Left ventricle myocardium inferior (tissue), 1 donor: ENCODE data around the gene RCOR3. TPM values are rescaled to one million over a fixed set of nuclear protein-coding genes. Genes with fewer than 3 reads are reported as not detected.

Experiments used
- DNase-seq: peaks from one replicate; pipeline ENCODE4 v3.0.0-alpha.2; 2020
- H3K27ac ChIP-seq: fragments of 200-600 bp; replicated peaks from 2 replicates; pipeline ENCODE4 v1.8.0; 2021
- H3K27me3 ChIP-seq: fragments of 200-600 bp; 2 replicates; pipeline ENCODE4 v1.8.0; 2021; ENCODE audit warnings: low read depth
- H3K36me3 ChIP-seq: fragments of 200-600 bp; 2 replicates; pipeline ENCODE4 v1.8.0; 2021
- H3K4me1 ChIP-seq: fragments of 200-600 bp; 2 replicates; pipeline ENCODE4 v1.8.0; 2021
- H3K4me3 ChIP-seq: fragments of 200-600 bp; 2 replicates; pipeline ENCODE4 v1.8.0; 2021; ENCODE audit warnings: mild to moderate bottlenecking, moderate library complexity
- H3K9me3 ChIP-seq: fragments of 200-600 bp; replicated peaks from 2 replicates; pipeline ENCODE4 v1.8.0; 2021
- intact Hi-C: fragments of 100-400 bp; cut with micrococcal nuclease; formaldehyde crosslinking; loops from one replicate; pipeline ENCODE4 v1.11.0; 2022
- total RNA-seq: library from RNA; stranded (reverse); fragmentation: NEBNext Ultra II Directional; extraction: Animal tissue kit (Norgen Biotek cat#: 25700); gene quantifications from one replicate; pipeline ENCODE4 v1.2.1, GENCODE V29; 2021
- TF ChIP-seq, protein P1 (sequence below): fragments of 200-600 bp; IDR thresholded peaks from 2 replicates; pipeline ENCODE4 v1.8.0; 2021; ENCODE audit warnings: antibody characterized with exemption, mild to moderate bottlenecking, borderline replicate concordance
- donor health status: DM: no; HTN: yes; CAD: no; lungs with severe emphysema.

The RCOR3 gene
- total RNA-seq, 1 donor from 2014 or later = 48.3 TPM

DNA sequence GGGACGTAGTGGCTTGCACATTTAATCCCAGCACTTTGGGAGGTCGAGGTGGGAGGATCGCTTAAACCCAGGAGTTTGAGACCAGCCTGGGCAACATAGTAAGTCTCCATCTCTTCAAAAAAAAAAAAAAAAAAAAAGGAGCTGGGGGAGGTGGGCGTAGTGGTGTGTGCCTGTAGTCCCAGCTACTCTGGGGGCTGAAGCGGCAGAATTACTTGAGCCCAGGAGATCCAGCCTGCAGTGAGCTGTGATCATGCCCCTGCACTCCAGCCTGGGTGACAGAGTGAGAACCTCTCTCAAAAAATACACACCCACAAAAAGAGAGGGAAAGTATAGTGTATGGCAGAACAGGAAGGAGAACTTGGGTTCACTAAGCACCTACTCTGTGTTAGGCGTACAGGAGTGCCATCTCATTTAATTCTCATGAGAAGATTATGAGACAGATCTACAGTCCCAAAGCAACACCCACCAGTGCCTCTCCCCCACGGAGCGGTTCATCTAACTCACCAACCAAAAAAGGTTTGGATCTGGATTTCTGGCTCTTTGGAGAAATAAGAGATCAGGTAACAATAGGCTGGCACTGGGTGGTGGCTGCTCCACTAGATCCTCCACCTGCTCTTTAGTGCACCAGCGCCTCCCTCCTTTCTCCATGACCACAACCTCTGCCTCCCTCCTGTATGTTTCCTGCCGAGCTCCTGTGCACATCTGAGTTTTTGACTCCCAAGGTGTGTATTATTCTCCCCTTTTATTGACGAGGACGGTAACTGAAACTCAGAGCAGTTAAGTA is 66.0 kb downstream of the RCOR3 start:
- Histone ChIP-seq H3K36me3 (no peaks in the 10 kb centered on the region), H3K9me3 (no peaks in the 10 kb centered on the region), H3K27me3 (no peaks in the 10 kb centered on the region), H3K27ac (no peak overlapping the region), H3K4me1 (peaks cover 21% of the 10 kb centered on the region), H3K4me3 (no peak overlapping the region)
- DNase-seq = no peak
- intact Hi-C loops = no loop called here
- TF ChIP-seq, protein P1, sequence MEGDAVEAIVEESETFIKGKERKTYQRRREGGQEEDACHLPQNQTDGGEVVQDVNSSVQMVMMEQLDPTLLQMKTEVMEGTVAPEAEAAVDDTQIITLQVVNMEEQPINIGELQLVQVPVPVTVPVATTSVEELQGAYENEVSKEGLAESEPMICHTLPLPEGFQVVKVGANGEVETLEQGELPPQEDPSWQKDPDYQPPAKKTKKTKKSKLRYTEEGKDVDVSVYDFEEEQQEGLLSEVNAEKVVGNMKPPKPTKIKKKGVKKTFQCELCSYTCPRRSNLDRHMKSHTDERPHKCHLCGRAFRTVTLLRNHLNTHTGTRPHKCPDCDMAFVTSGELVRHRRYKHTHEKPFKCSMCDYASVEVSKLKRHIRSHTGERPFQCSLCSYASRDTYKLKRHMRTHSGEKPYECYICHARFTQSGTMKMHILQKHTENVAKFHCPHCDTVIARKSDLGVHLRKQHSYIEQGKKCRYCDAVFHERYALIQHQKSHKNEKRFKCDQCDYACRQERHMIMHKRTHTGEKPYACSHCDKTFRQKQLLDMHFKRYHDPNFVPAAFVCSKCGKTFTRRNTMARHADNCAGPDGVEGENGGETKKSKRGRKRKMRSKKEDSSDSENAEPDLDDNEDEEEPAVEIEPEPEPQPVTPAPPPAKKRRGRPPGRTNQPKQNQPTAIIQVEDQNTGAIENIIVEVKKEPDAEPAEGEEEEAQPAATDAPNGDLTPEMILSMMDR = no peak

DNA sequence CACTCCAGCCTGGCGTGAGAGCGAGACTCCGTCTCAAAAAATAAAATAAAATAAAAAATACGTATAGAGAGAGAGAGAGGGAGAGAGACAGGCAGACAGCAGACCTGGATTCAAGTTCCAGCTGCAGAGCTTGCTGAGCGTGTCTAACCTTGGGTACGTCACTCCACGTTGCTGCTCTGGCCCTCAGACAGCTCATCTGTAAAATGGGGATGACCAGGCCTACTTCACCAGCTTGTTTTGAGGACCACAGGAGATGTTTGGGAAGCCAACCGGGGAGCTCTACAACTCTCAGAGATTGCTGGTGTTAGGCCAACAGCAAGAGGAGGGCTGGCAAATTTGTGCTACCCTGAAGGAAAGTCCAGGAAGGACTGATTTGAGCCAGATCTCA is 67.0 kb downstream of the RCOR3 start:
- Histone ChIP-seq H3K4me3 (peak overlapping the region; percentile 90), H3K36me3 (no peaks in the 10 kb centered on the region), H3K4me1 (peaks cover 21% of the 10 kb centered on the region), H3K9me3 (no peaks in the 10 kb centered on the region), H3K27ac (peak overlapping the region; percentile 80), H3K27me3 (no peaks in the 10 kb centered on the region)
- intact Hi-C loops = no loop called here
- TF ChIP-seq, protein P1 = no peak
- DNase-seq = no peak

DNA sequence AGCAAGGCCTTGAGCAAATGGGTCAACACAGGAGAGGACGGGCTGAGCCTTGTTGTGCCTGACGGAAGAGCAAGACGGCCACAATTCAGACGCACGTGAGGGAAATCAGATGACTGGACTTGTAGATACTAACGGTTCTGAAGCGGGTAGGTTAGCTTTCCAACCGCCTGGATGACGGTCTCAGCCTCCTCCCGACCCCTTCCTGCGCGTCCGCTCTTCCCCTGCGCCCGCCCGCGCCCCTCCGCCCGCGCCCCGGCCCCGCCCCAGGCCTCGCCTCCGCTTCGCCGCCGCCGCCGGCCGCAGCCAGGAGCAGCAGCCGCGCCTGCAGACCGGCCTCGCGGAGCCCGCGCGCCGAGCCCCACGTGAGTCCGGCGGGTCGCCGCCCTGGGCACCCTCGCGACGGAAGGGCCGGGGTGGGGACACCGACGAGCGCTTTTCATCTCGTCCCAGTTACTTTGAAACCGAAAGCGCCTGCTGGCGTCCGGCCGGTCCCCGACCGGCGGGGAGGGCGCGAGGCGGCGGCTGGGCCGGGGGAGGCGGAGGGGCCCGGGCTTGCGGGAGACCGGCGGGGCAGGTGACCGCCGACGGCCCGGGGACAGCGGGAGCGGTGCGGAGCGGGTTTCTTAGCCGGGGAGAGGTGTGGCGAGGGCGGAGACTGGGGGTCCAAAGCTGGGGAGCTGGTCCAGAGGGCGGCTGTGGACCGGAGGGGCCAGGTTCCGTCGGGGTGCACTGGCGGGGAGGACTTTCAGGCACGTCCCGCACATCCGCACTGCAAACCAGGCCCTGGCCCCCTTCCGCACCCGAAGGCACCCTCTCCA is 67.6 kb downstream of the RCOR3 start, which contains the start of gene TRAF5:
Gene TRAF5, plus strand, starts transcription at position 306 of the 818 bp plus-strand sequence. CDS start 26,407 bp downstream, outside the sequence.
- peak within 1 kb of the TSS; percentile 90 for H3K4me3 ChIP-seq
- no peaks in the 10 kb centered on the region for H3K27me3 ChIP-seq
- TF ChIP-seq, protein P1 = peak; percentile 13
- H3K27ac ChIP-seq = peak within 1 kb of the TSS; percentile 80
- H3K36me3 ChIP-seq = no peaks in the 10 kb centered on the region
- peak; percentile 57 for DNase-seq
- no peaks in the 10 kb centered on the region for H3K9me3 ChIP-seq
- intact Hi-C loops = no loop called here
- peaks cover 24% of the 10 kb centered on the region for H3K4me1 ChIP-seq

DNA sequence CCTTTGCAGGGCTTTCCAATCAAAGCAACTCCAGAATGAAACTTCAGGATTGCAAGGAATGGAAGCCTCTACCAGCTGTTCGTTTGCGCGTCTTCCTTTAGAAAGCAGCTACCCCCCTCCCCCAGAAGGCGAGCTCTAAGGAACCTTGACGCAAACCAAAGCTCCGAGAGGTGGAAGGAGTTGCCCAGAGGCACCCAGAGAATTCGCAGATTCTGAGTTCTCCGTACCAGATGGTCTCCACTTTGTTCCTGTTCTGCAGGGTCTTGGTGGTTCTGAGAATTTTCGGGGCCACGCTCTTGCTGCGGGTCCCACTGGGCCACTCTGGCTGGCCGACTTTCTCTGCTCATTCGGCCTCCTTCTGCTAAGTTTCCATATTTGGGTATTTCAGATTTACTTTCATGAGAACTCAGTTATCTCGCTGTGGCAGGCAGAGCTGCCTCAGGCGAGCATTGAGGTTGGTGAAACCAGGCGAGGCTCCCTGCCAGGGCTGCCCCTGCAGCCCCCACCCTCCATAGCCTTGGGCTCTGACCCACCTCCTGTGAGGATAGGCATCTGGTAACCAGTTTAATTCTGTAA is 68.3 kb downstream of the RCOR3 start:
- intact Hi-C loops = no loop called here
- no peaks in the 10 kb centered on the region for H3K9me3 ChIP-seq
- peak overlapping the region; percentile 90 for H3K4me3 ChIP-seq
- H3K27ac ChIP-seq = peak overlapping the region; percentile 80
- no peak for DNase-seq
- H3K4me1 ChIP-seq = peaks cover 31% of the 10 kb centered on the region
- TF ChIP-seq, protein P1 = no peak
- H3K27me3 ChIP-seq = no peaks in the 10 kb centered on the region
- no peaks in the 10 kb centered on the region for H3K36me3 ChIP-seq

DNA sequence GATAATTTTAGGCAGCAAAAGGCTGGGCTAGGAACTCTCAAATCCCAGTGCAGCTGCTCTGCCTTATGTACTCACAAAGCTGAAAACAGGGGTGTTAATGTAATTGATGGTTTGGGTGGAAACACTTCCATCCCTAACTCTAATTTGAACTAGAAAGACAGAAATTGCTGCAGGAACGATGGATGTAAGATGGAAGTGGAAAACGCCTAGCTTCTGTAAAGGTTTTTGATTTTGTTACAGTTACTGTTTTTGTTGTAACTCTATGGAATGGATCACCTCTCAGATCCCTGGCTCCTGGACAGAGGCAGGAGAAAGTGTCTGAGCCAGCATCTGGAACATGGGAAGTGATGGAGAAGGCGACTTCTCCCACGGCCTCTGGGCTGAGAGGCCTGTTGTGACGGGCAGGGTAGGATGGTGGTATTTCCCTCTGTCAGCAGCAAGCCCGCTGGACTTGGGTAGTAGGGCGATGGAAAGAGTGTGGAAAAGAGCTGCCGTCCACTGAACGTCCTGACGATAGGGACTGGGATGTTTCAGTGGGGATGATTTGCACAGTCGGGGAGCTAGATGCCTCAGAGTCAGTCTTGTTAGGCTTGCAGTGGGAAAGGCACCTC is 69.0 kb downstream of the RCOR3 start:
- no peaks in the 10 kb centered on the region for H3K9me3 ChIP-seq
- H3K27ac ChIP-seq = peak overlapping the region; percentile 80
- H3K27me3 ChIP-seq = no peaks in the 10 kb centered on the region
- H3K4me3 ChIP-seq = peak overlapping the region; percentile 90
- TF ChIP-seq, protein P1 = no peak
- H3K4me1 ChIP-seq = peaks cover 34% of the 10 kb centered on the region
- intact Hi-C loops = no loop called here
- DNase-seq = no peak
- no peaks in the 10 kb centered on the region for H3K36me3 ChIP-seq
